ENCODE measurements around the gene RNU1-4. TPM values are rescaled to one million over a fixed set of nuclear protein-coding genes. Genes with fewer than 3 reads are reported as not detected.
A peak's percentile ranks its signal among the peaks of the same experiment; 100 is the strongest.
"Not testable (repeated sequence)": the region's sequence is repeated elsewhere in the genome, so short reads cannot be mapped to it uniquely, and the experiment has no call there.

Gene RNU1-4
- total RNA-seq, 1 experiment from 2014 or later, result under 0.01 TPM

GRCh38 chr1:16718099-16718907, 22.0 kb upstream of the RNU1-4 start:
- H3K36me3 ChIP-seq (replicated peaks; ENCODE audit: control insufficient read depth, insufficient read depth, low read length); H3K4me3 ChIP-seq (ENCODE audit: insufficient read depth, low read depth, low read length); H3K27me3 ChIP-seq (ENCODE audit: control insufficient read depth, insufficient read depth, low read length): not testable (repeated sequence)
- peak; percentile 59 for DNase-seq

GRCh38 chr1:16718908-16719533, 21.3 kb upstream of the RNU1-4 start:
- H3K36me3 ChIP-seq (replicated peaks; ENCODE audit: control insufficient read depth, insufficient read depth, low read length), result no peaks in the 10 kb centered on the region
- H3K4me3 ChIP-seq (ENCODE audit: insufficient read depth, low read depth, low read length), result no peak overlapping the region
- 0 out of 2 replicates have a peak, but pooled peaks cover 2% of the 10 kb centered on the region for H3K27me3 ChIP-seq (ENCODE audit: control insufficient read depth, insufficient read depth, low read length)
- peak; percentile 70 for DNase-seq

DNA sequence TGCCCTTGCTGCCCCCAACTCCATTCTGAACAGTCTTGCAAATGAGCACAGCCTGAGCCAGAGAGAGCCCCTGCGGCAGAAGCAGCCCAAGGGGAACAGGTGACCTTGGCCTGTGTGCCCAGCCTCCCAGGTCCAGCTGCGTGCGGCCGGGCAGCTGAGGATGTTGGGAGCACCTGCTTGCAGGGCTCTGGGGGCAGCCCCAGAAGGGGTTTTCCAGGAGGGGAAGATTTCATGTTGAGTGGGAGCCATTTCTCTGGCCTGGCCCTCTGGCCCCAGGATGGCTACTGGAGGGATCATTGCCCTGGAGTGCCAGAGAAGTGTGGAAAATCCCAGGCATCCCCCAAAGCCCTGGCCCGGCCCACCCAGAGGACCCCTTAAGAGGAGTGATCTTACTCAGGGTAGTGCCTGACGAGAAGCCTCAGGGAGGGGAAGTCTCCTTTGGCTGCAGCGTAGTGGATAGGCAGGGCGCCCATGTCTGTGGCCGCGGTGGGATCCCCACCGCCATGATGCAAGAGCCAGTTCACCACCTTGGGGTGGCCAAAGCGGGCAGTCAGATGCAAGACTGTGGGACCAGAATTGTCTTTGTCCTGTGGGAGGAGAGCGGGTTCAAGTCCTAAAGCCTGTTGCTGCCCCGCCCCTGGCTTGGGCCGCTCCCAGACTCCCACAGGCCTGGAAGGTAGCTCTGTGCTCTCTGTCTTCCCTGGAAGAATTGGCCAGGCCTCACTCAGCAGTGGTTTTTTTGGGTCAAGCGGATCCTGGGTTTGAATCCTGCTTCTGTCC, 20.6 kb upstream of the RNU1-4 start:
- Histone ChIP-seq H3K36me3 (replicated peaks; ENCODE audit: control insufficient read depth, insufficient read depth, low read length) (no peaks in the 10 kb centered on the region), H3K27me3 (ENCODE audit: control insufficient read depth, insufficient read depth, low read length) (0 out of 2 replicates have a peak, but pooled peaks cover 2% of the 10 kb centered on the region), H3K4me3 (ENCODE audit: insufficient read depth, low read depth, low read length) (no peak overlapping the region)
- peak; percentile 63 for DNase-seq

- peak; percentile 55 for DNase-seq
- Histone ChIP-seq H3K36me3 (replicated peaks; ENCODE audit: control insufficient read depth, insufficient read depth, low read length) (no peaks in the 10 kb centered on the region), H3K27me3 (ENCODE audit: control insufficient read depth, insufficient read depth, low read length) (0 out of 2 replicates have a peak, but pooled peaks cover 2% of the 10 kb centered on the region), H3K4me3 (ENCODE audit: insufficient read depth, low read depth, low read length) (no peak overlapping the region)
Observed at GRCh38 chr1:16720351-16721223, 19.7 kb upstream of the RNU1-4 start.

- H3K27me3 ChIP-seq (ENCODE audit: control insufficient read depth, insufficient read depth, low read length), result no peaks in the 10 kb centered on the region
- H3K36me3 ChIP-seq (replicated peaks; ENCODE audit: control insufficient read depth, insufficient read depth, low read length), result no peaks in the 10 kb centered on the region
- peak; percentile 37 for DNase-seq
- no peak overlapping the region for H3K4me3 ChIP-seq (ENCODE audit: insufficient read depth, low read depth, low read length)
Observed at GRCh38 chr1:16721871-16722641, 18.3 kb upstream of the RNU1-4 start.

DNA sequence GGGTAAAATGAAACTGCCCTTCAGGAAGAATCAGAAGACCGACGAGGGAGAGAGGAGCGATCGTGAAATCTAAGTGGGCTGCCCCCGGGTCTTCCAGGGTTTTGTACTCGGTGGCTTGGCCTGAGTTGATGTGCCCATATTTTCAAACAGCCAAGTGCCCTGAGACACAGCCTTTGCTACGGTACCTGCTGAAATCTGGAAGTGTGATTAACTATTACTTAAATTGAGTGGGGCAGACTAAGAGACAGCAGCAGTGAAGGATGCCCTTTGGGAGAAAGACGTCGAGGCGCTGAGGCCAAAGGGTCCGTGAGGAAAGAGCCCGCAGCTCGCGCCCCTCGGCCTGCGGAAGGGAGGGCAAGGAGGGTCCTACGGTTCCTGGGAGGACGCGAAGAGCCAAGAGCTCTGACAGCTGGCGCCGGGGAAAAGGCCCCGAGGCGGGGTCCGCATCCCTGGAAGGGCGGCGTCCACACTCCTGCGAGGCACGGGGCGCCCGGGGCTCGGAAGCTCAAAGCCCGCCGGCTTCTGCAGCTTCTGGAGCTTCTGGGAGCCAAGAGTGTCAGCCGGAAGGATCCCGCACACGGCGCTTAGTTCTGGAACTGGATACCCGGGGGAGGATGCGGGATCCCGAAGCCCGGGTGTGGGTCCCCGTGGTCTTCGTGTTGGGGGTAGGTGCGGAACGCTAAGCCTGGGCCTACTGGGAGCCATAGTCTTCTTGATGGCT, 15.4 kb upstream of the RNU1-4 start:
- DNase-seq, result peak; percentile 80
- Histone ChIP-seq H3K36me3 (replicated peaks; ENCODE audit: control insufficient read depth, insufficient read depth, low read length) (no peaks in the 10 kb centered on the region), H3K27me3 (ENCODE audit: control insufficient read depth, insufficient read depth, low read length) (no peaks in the 10 kb centered on the region), H3K4me3 (ENCODE audit: insufficient read depth, low read depth, low read length) (no peak overlapping the region)

DNA sequence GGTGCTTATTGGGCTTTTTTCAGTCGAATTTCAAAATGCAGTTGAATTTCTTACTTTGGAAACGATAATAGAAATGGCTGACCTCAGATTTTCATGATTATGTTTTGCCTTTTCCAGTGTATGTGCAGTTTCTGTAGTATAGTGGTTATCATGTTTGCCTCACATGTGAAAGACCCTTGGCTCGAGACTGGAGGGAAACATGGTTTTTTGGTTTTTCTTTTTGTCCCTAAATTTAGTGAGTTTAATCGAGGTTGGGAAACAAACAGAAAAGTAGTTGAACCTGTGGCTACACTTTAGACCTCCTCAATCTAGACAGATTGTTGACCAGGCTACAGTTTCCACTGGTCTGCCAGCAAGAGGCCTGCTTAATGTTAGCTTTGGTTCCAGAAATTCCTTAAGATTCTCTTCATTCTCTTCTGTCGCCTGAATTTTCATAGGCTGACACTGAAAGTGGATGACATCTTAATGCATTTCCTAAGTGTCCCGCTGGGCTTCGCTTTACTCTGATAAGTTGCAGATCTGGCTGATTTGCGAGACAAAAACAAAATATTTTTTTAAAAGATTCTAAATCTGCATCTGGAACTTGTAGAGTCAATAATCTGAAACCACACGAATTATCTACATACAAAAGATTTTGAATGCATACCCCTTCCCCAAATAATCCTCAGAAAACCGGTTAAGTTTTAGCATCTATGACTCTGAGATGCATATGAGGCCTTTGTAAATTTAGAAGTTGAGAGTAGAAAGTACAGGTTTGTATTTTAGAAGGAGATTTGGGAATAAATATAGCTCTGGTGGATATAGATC, 14.7 kb upstream of the RNU1-4 start:
- peak; percentile 43 for DNase-seq
- H3K36me3 ChIP-seq (replicated peaks; ENCODE audit: control insufficient read depth, insufficient read depth, low read length); H3K4me3 ChIP-seq (ENCODE audit: insufficient read depth, low read depth, low read length); H3K27me3 ChIP-seq (ENCODE audit: control insufficient read depth, insufficient read depth, low read length): not testable (repeated sequence)

GRCh38 chr1:16727190-16728111, 12.9 kb upstream of the RNU1-4 start:
- Histone ChIP-seq H3K4me3 (ENCODE audit: insufficient read depth, low read depth, low read length) (no peak overlapping the region), H3K27me3 (ENCODE audit: control insufficient read depth, insufficient read depth, low read length) (no peaks in the 10 kb centered on the region), H3K36me3 (replicated peaks; ENCODE audit: control insufficient read depth, insufficient read depth, low read length) (no peaks in the 10 kb centered on the region)
- peak; percentile 92 for DNase-seq

DNA sequence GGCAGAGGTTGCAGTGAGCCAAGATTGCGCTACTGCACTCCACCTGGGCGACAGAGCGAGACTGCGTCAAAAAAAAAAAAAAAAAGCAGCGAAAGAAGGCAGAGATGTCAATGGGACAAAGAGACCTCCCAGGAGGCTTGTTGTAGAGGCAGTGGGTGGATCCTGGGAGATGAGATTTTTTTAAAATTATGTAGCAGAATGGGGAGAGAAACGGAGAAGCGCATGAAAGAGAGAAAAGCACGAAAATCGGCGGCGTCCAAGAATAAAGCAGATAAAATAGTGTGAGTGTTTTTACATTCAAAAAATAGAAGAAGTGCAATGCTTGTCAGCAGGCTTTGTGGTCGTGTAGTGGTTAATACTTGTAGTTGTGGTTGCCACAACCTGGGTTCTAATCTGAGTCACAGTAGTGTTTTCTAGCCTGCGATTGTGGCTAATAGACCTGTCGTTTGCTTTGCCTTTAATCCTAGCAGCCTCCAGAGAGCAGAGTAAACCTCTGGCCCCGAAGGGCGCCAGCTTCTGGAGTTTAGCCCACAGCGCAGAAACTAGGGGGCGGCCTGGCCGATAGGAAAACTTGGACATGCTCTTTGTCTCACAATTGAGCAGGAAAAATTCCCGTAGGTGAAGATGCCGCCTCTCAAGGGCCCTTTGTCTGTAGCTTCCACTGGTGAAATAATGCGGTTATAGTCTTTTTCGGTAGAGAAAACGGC, 11.9 kb upstream of the RNU1-4 start:
- H3K36me3 ChIP-seq (replicated peaks; ENCODE audit: control insufficient read depth, insufficient read depth, low read length); H3K27me3 ChIP-seq (ENCODE audit: control insufficient read depth, insufficient read depth, low read length); H3K4me3 ChIP-seq (ENCODE audit: insufficient read depth, low read depth, low read length): not testable (repeated sequence)
- peak; percentile 50 for DNase-seq

- not testable (repeated sequence) for DNase-seq; H3K36me3 ChIP-seq (replicated peaks; ENCODE audit: control insufficient read depth, insufficient read depth, low read length); H3K4me3 ChIP-seq (ENCODE audit: insufficient read depth, low read depth, low read length); H3K27me3 ChIP-seq (ENCODE audit: control insufficient read depth, insufficient read depth, low read length)
Observed at GRCh38 chr1:16732254-16732896, 7.9 kb upstream of the RNU1-4 start.

DNA sequence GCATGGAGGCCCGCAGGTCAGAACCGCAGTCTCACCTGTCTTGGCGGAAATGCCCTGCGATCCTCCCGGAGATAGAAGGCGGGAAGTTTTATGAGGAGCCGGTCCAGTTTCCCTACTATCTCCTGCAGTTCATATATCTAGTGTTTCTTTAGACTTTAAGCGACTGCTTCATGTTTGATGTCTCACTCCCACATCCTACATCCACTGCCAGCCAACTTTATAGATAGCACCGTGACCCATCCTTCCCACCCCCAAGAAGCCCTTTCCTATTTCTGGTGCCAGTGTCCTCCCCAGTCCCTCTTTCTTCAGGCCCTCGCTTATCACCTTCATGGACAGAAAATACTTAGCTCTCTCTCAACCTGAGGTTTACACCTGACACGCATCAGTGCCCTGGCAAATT, 914 bp downstream of the RNU1-4 start:
- H3K4me3 ChIP-seq (ENCODE audit: insufficient read depth, low read depth, low read length); DNase-seq; H3K36me3 ChIP-seq (replicated peaks; ENCODE audit: control insufficient read depth, insufficient read depth, low read length); H3K27me3 ChIP-seq (ENCODE audit: control insufficient read depth, insufficient read depth, low read length): not testable (repeated sequence)
